HFFc6 (cell line): Measurements from ENCODE around the gene ZBTB45. TPM values are rescaled to one million over a fixed set of nuclear protein-coding genes. Genes with fewer than 3 reads are reported as not detected.
A peak's percentile ranks its signal among the peaks of the same experiment; 100 is the strongest.

Experiments used
- DNase-seq: peaks from one replicate; pipeline ENCODE4 v3.0.0-alpha.2; 2018
- H3K27ac Mint-ChIP-seq: 2 replicates; pipeline ENCODE4 v1.8.0; 2020; ENCODE audit warnings: mild to moderate bottlenecking, mixed read lengths
- H3K27me3 Mint-ChIP-seq: 2 replicates; pipeline ENCODE4 v1.8.0; 2021; ENCODE audit warnings: mild to moderate bottlenecking, moderate library complexity, mixed read lengths; ENCODE audit not compliant: insufficient read depth
- H3K36me3 Mint-ChIP-seq: 2 replicates; pipeline ENCODE4 v1.8.0; 2021; ENCODE audit warnings: low read depth, mixed read lengths
- H3K4me1 Mint-ChIP-seq: 2 replicates; pipeline ENCODE4 v1.8.0; 2020; ENCODE audit warnings: low read depth, mixed read lengths
- H3K4me3 Mint-ChIP-seq: 2 replicates; pipeline ENCODE4 v1.8.0; 2020; ENCODE audit warnings: mild to moderate bottlenecking, moderate library complexity, mixed read lengths
- H3K9me3 Mint-ChIP-seq: 2 replicates; pipeline ENCODE4 v1.8.0; 2020; ENCODE audit warnings: mild to moderate bottlenecking, mixed read lengths
- long read RNA-seq: library from polyadenylated mRNA; unstranded; transcript quantifications from one replicate; pipeline ENCODE4 v2.0.0, GENCODE V29; 2019
- total RNA-seq, 6 experiments: library from RNA; stranded (reverse); fragmentation: NEBNext Ultra II Directional; extraction: Animal tissue kit (Norgen Biotek cat#: 25700); gene quantifications; 2 replicates in 1 of 6; 3 replicates in 5 of 6; pipeline ENCODE4 v1.2.3, GENCODE V29; 2021
- TF ChIP-seq, protein P1 (sequence below): fragments of 200-600 bp; sonication (generic); IDR thresholded peaks from 2 replicates; pipeline ENCODE4 v1.5.0; 2021; ENCODE audit warnings: antibody characterized with exemption, mild to moderate bottlenecking

Gene ZBTB45
- 10 to 100 TPM; 15.0 to 17.4 (median 16.7) TPM for total RNA-seq
- long read RNA-seq, partial matches to known transcripts, result 2 of 3 reads
- long read RNA-seq, other reads (novel, unspliced or antisense), result 0 of 3 reads

DNA sequence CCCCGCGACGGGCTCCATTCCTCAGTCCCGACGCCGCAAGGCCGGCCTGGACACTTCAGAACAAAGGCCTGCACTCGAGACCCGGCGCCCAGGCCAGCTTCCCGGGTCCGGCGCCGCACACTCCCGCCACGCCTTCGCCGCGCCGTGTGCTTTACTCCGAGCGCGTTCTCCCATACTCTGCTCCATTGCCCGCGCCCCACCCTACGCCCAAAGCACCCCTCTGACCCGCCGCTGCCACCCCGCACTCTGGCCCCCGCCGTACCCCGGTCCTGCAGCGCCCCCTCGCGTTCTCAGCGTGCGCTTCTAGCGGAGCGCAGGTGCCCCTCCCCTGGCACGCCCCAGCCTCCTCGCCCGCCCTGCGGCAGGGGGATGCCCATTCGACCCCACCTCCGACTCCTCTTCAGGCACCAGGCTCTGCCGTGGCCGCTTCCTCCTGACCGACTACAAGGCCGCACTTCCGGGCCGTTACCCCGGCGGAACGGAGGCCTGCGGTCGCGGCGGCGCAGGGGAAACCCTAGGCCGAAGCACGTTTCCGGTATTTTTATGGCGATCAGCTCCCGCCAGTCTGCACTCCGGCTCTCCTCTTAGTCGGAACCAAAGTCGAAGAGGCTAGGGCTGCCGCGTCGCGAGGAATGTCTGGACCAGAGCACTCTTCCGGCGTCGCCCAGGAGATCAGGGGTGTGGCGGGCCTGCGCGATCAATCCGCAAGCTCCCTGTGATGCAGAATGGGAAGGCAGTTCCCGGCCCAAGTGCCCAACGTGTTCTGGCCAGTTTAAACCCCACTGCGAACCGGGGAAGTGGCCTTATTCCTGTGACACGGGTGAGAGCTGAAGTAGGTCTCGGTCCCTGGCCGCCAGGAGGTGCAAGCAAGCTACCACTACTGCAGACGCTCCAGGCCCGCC, at the start of gene ZBTB45:
Gene ZBTB45, minus strand, starts transcription at position 456 of the 902 bp plus-strand sequence. CDS start 2,137 bp downstream, outside the sequence.
- Mint-ChIP-seq H3K4me1 (peaks cover 26% of the 10 kb centered on the region), H3K27me3 (peaks cover 4% of the 10 kb centered on the region), H3K27ac (peak within 1 kb of the TSS; percentile 96), H3K4me3 (peak within 1 kb of the TSS; percentile 95), H3K9me3 (no peaks in the 10 kb centered on the region), H3K36me3 (peaks cover 5% of the 10 kb centered on the region)
- peak; percentile 97 for DNase-seq
- TF ChIP-seq, protein P1, sequence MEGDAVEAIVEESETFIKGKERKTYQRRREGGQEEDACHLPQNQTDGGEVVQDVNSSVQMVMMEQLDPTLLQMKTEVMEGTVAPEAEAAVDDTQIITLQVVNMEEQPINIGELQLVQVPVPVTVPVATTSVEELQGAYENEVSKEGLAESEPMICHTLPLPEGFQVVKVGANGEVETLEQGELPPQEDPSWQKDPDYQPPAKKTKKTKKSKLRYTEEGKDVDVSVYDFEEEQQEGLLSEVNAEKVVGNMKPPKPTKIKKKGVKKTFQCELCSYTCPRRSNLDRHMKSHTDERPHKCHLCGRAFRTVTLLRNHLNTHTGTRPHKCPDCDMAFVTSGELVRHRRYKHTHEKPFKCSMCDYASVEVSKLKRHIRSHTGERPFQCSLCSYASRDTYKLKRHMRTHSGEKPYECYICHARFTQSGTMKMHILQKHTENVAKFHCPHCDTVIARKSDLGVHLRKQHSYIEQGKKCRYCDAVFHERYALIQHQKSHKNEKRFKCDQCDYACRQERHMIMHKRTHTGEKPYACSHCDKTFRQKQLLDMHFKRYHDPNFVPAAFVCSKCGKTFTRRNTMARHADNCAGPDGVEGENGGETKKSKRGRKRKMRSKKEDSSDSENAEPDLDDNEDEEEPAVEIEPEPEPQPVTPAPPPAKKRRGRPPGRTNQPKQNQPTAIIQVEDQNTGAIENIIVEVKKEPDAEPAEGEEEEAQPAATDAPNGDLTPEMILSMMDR, result peak; percentile 77

DNA sequence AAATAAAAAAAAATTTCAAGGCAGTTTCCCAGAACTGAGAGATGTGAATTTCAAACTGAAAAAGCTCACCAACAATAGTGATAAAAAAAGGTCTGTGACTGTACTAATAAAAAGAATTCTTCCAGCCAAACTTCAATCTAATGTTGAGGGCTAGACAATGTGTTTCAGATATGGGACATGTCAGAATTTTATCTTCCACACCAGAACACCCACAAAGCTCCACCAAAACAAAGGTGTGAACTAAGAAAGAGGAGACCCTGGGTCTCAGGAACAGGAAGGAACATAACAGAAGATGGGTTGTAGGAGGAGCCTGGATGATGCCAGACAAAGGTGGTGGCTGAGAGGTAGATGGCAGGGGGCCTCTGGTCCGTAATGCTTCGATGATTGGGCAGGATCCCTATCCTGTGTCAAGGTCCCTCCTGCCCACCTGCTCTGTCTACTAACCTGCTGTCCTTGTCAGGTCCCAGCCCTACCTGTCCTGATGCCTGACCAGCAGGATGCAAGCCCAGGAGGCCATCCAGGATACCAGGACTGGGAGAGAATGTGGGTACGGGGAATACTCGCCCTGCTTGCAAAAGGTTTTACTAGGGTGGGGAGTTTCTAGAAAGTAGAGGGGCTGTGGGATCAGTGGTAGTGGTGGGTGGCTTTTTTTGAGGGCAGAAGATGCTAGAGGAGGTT, 49.0 kb upstream of the ZBTB45 start:
- TF ChIP-seq, protein P1, result no peak
- DNase-seq, result no peak
- peaks cover 21% of the 10 kb centered on the region; the same call in 1 of the 2 replicates for H3K36me3 Mint-ChIP-seq
- peaks cover 9% of the 10 kb centered on the region for H3K27me3 Mint-ChIP-seq
- no peak overlapping the region for H3K4me3 Mint-ChIP-seq
- no peaks in the 10 kb centered on the region for H3K9me3 Mint-ChIP-seq
- H3K4me1 Mint-ChIP-seq, result peaks cover 16% of the 10 kb centered on the region
- H3K27ac Mint-ChIP-seq, result no peak overlapping the region

DNA sequence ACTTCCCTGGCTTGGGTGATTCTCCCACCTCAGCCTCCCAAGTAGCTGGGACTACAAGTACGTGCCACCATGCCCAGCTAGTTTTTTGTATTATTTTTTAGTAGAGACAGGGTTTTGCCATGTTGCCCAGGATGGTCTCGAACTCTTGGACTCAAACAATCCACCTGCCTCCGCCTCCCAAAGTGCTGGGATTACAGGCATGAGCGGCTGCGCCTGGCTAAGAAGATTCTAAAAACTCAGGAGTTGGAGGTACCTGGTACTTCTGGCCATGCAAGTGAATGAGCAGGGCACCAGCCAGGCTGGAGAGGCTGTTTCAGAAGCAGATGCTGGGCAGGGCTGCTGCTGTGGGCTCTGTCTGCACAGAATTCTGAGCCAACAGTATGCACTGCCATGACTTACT, 47.4 kb upstream of the ZBTB45 start:
- Mint-ChIP-seq H3K4me3 (no peak overlapping the region), H3K36me3 (peaks cover 20% of the 10 kb centered on the region; the same call in 1 of the 2 replicates), H3K27ac (no peak overlapping the region), H3K9me3 (no peaks in the 10 kb centered on the region), H3K4me1 (peaks cover 15% of the 10 kb centered on the region), H3K27me3 (peaks cover 10% of the 10 kb centered on the region)
- no peak for DNase-seq
- TF ChIP-seq, protein P1, result no peak

DNA sequence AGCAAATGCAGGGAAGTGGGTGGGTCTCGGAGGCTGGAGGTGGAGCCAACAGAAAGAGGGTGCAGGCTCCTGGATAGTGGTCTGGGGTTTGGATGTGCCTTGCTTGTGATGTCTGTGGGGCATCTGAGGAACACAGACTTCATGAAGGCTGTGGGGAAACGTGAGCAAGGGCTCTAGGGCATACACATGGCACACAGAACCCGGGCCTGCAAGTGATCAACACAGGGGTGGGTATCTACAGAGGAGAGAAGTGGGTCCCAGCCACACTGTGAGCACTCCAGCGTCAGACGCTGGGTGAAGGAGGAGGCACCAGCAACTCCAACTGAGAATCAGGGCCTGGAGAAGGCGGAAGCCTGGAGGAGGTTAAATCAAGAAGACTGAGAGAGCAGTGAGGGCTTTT, 44.2 kb upstream of the ZBTB45 start:
- no peak for DNase-seq
- H3K27ac Mint-ChIP-seq, result no peak overlapping the region; the same call in 1 of the 2 replicates
- H3K27me3 Mint-ChIP-seq, result peaks cover 13% of the 10 kb centered on the region
- peaks cover 17% of the 10 kb centered on the region; the same call in 1 of the 2 replicates for H3K36me3 Mint-ChIP-seq
- H3K4me3 Mint-ChIP-seq, result peak overlapping the region; percentile 38
- TF ChIP-seq, protein P1, result no peak
- H3K9me3 Mint-ChIP-seq, result peaks cover 4% of the 10 kb centered on the region; the same call in 1 of the 2 replicates
- H3K4me1 Mint-ChIP-seq, result peaks cover 14% of the 10 kb centered on the region; the same call in 1 of the 2 replicates

DNA sequence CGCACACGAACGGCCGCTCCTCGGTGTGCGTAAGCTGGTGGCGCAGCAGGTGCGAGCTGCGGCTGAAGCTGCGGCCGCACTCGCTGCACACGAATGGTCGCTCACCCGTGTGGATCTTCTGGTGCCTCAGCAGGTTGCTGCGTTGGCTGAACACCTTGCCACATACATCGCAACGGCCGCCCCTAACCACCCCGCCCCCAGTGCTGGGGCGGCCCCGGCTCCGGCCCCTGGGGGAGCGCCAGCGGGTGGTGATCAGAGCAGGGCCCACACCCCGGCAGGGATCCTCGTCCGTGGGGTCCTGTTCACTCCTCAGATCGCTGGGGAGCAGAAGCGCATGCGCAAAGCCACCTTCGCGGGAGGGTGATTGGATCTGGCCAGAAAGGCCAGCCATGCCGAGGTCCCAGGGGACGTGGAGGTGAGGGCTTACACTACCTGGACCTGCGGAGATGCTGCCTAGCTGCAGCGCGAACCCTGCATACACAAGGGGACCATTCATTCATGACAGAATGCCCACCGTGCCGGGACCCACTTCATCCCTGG, 43.5 kb upstream of the ZBTB45 start:
- no peak overlapping the region for H3K27ac Mint-ChIP-seq
- TF ChIP-seq, protein P1, result no peak
- peaks cover 10% of the 10 kb centered on the region; the same call in 1 of the 2 replicates for H3K36me3 Mint-ChIP-seq
- peaks cover 11% of the 10 kb centered on the region for H3K27me3 Mint-ChIP-seq
- peaks cover 4% of the 10 kb centered on the region; the same call in 1 of the 2 replicates for H3K9me3 Mint-ChIP-seq
- H3K4me3 Mint-ChIP-seq, result peak overlapping the region; percentile 71
- no peak for DNase-seq
- peaks cover 14% of the 10 kb centered on the region; the same call in 1 of the 2 replicates for H3K4me1 Mint-ChIP-seq
